Ishikawa (cell line): Measurements from ENCODE around the gene ADPRM.

ENCODE experiments used
- FOXM1 ChIP-seq: IDR thresholded peaks from 2 replicates; pipeline ENCODE4 v1.6.1; 2012; ENCODE audit warnings: low read depth, borderline replicate concordance
- TAF1 ChIP-seq: IDR thresholded peaks from 2 replicates; pipeline ENCODE4 v1.6.1; 2012; ENCODE audit warnings: low read depth, mild to moderate bottlenecking
- TF ChIP-seq, protein P1 (sequence below): IDR thresholded peaks from 2 replicates; pipeline ENCODE4 v1.6.1; 2012; ENCODE audit warnings: low read depth, mild to moderate bottlenecking

DNA sequence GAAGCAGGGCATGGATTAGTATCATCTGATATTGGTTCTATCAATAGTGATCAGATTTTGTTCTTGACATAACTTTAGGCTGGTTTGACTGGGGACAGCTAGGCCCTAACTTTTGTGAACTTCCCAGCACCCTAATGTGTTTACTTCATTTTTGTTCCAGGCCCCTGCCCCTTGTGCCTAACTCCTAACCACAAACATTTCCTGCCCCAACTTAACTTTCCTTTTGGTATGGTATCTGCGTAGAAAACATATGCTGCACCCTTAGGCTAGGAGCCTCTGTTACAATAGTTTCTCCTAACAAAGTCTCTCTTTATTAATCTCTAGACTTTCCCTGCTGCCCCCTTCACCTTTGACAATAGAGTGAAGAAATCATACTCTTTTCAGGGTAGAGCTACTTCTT lies 2.5 kb downstream of the ADPRM start:
- TF ChIP-seq TAF1, result no peak
- TF ChIP-seq, protein P1, sequence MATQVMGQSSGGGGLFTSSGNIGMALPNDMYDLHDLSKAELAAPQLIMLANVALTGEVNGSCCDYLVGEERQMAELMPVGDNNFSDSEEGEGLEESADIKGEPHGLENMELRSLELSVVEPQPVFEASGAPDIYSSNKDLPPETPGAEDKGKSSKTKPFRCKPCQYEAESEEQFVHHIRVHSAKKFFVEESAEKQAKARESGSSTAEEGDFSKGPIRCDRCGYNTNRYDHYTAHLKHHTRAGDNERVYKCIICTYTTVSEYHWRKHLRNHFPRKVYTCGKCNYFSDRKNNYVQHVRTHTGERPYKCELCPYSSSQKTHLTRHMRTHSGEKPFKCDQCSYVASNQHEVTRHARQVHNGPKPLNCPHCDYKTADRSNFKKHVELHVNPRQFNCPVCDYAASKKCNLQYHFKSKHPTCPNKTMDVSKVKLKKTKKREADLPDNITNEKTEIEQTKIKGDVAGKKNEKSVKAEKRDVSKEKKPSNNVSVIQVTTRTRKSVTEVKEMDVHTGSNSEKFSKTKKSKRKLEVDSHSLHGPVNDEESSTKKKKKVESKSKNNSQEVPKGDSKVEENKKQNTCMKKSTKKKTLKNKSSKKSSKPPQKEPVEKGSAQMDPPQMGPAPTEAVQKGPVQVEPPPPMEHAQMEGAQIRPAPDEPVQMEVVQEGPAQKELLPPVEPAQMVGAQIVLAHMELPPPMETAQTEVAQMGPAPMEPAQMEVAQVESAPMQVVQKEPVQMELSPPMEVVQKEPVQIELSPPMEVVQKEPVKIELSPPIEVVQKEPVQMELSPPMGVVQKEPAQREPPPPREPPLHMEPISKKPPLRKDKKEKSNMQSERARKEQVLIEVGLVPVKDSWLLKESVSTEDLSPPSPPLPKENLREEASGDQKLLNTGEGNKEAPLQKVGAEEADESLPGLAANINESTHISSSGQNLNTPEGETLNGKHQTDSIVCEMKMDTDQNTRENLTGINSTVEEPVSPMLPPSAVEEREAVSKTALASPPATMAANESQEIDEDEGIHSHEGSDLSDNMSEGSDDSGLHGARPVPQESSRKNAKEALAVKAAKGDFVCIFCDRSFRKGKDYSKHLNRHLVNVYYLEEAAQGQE, result no peak
- no peak for TF ChIP-seq FOXM1
